Neutrophil (primary cell): ENCODE measurements around the gene INS.
"Not testable (repeated sequence)": the region's sequence is repeated elsewhere in the genome, so short reads cannot be mapped to it uniquely, and the experiment has no call there.

ENCODE experiments used
- H3K27ac ChIP-seq: fragments of 200-600 bp; sonication (generic); 2 replicates; pipeline ENCODE4 v1.5.1; 2016; ENCODE audit warnings: mild to moderate bottlenecking, moderate library complexity
- H3K27me3 ChIP-seq: fragments of 200-600 bp; sonication (generic); 2 replicates; pipeline ENCODE4 v1.6.0; 2016; ENCODE audit warnings: mild to moderate bottlenecking
- H3K36me3 ChIP-seq: fragments of 200-600 bp; sonication (generic); 2 replicates; pipeline ENCODE4 v1.5.1; 2017
- H3K4me1 ChIP-seq, 2 experiments: fragments of 200-600 bp in 1 of 2; sonication (generic) in 1 of 2; 1 replicate in 1 of 2; 2 replicates in 1 of 2; pipeline versions ENCODE4 v1.5.1 to v1.6.1; 2013 to 2016; ENCODE audit warnings: low read depth in 1 of 2, low read length in 1 of 2, mild to moderate bottlenecking in 1 of 2, moderate library complexity in 1 of 2; ENCODE audit not compliant: control insufficient read depth in 1 of 2, insufficient read depth in 1 of 2
- H3K4me3 ChIP-seq, 2 experiments: fragments of 200-600 bp in 1 of 2; sonication (generic) in 1 of 2; 1 replicate in 1 of 2; 2 replicates in 1 of 2; pipeline ENCODE4 v1.5.1; 2013 to 2016; ENCODE audit warnings: low read depth in 1 of 2, low read length in 1 of 2, mild to moderate bottlenecking in 1 of 2, moderate library complexity in 1 of 2
- H3K9me3 ChIP-seq: fragments of 200-600 bp; sonication (generic); 2 replicates; pipeline ENCODE4 v1.5.1; 2016
- TF ChIP-seq, protein P1 (sequence below): fragments of 200-600 bp; sonication (generic); IDR thresholded peaks from 2 replicates; pipeline ENCODE4 v1.5.1; 2016; ENCODE audit warnings: antibody characterized with exemption

The INS gene

DNA sequence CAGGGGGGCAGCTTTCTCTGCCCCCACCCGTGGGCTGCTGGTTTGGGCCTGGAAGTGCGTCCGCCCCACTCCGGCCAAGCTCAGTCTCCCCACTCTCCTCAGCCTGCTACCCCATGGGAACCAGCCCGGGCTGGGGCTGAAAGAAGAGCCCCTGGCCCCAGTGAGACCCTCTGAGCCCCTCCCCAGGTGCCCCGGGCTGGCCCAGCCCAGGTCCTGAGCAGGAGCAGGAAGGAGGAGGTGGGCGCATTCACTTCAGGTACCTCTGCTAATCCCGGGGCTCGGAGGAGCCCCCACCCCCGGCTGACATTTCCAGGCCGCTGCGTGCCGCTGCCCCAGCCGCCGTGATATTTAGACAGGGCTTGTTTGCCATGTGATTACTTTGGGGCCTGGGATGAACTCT lies 19.3 kb upstream of the INS start:
- TF ChIP-seq, protein P1, sequence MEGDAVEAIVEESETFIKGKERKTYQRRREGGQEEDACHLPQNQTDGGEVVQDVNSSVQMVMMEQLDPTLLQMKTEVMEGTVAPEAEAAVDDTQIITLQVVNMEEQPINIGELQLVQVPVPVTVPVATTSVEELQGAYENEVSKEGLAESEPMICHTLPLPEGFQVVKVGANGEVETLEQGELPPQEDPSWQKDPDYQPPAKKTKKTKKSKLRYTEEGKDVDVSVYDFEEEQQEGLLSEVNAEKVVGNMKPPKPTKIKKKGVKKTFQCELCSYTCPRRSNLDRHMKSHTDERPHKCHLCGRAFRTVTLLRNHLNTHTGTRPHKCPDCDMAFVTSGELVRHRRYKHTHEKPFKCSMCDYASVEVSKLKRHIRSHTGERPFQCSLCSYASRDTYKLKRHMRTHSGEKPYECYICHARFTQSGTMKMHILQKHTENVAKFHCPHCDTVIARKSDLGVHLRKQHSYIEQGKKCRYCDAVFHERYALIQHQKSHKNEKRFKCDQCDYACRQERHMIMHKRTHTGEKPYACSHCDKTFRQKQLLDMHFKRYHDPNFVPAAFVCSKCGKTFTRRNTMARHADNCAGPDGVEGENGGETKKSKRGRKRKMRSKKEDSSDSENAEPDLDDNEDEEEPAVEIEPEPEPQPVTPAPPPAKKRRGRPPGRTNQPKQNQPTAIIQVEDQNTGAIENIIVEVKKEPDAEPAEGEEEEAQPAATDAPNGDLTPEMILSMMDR, result no peak
- Histone ChIP-seq H3K4me3 (no peak overlapping the region), H3K4me1 (no peaks in the 10 kb centered on the region), H3K27me3 (peaks cover 15% of the 10 kb centered on the region), H3K36me3 (no peaks in the 10 kb centered on the region), H3K27ac (no peak overlapping the region), H3K9me3 (no peaks in the 10 kb centered on the region)

DNA sequence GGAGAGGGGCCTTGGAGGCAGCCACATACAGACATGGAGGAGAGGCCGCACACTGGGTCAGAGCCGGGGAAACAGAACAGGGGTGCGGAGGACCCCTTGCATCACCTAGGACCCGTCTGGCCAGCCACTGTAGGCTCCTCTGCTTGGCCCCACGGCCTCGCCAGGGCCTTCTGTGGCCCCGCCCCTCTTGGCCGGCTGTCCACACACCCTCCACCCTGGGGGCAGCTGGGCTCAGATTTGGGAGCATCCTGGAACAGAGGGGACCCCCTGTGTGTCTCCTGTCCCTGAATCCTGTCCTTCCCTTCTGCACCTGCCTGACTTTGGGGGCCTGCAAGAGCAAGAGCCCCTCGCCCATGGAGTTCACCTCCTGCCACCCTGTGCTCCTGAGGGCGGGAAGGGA lies 18.5 kb upstream of the INS start:
- Histone ChIP-seq H3K27me3 (peaks cover 6% of the 10 kb centered on the region), H3K9me3 (no peaks in the 10 kb centered on the region), H3K36me3 (no peaks in the 10 kb centered on the region), H3K4me3 (no peak overlapping the region), H3K27ac (no peak overlapping the region), H3K4me1 (no peaks in the 10 kb centered on the region)
- TF ChIP-seq, protein P1, result no peak

DNA sequence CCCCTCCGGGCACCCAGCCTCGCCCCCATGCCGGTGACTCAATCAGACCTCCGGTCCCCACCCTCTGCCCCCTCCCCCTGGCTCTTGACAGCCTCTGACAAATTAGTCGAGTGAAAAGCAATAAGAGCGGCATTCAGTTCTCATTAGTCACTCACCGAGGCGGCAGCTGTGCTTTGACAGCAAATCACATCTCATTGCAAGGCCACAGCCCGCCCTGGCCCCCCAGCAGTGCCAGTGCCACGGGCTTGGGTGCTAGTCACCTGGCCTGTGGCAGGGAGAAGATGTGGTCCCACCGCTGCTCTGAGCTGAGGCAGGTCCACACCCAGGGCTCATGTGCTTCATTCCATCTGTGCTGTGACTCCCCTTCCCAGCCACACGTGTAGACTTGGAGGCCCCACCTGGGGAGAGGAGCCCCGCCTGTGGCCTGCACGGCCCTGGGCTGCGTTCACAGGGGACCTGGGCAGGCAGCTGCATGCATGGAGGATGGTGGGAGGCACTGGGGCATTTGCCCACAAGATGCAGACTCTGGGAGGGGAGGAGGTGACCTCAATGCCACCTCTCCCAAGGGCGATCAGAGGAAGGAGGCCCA lies 18.0 kb upstream of the INS start:
- Histone ChIP-seq H3K36me3 (no peaks in the 10 kb centered on the region), H3K4me1 (no peaks in the 10 kb centered on the region), H3K27me3 (peaks cover 1% of the 10 kb centered on the region), H3K9me3 (no peaks in the 10 kb centered on the region), H3K4me3 (no peak overlapping the region), H3K27ac (no peak overlapping the region)
- TF ChIP-seq, protein P1, result no peak

DNA sequence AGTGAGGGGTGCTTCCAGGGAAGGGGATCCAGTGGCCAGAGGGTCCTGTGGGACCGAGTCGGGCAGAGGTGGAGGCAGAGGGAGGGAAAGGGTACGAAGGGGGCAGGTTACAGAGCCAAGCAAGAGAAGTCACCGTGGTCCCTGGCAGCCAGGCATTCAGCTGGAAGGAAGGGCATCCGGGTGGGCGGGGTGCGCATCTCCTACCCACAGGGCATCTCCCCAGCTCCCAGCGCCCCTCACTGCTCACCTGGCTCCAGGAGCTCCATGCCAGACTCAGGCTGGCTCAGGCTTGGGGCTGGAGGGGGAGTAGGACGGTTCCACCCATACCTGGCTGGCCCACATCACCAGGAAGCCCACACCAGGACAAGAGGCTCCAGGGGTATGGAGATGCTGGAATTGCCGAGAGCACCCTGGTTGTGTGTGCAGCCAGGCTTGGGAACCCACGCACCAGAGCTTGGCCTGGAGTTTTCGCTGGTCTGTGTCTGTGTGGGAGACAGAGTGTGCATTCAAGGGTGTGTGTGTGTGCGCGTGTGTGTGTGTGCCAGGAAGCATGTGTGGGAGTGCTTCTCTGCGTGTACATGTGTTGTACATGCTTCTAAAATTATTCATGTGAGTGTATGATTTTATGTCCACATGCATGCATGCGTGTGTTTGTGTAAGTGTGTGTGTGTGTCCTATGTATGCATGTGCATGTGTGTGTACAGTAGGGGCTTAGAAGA lies 17.2 kb upstream of the INS start:
- not testable (repeated sequence) for H3K9me3 ChIP-seq, H3K27ac ChIP-seq, H3K36me3 ChIP-seq, H3K4me1 ChIP-seq, H3K27me3 ChIP-seq, H3K4me3 ChIP-seq

DNA sequence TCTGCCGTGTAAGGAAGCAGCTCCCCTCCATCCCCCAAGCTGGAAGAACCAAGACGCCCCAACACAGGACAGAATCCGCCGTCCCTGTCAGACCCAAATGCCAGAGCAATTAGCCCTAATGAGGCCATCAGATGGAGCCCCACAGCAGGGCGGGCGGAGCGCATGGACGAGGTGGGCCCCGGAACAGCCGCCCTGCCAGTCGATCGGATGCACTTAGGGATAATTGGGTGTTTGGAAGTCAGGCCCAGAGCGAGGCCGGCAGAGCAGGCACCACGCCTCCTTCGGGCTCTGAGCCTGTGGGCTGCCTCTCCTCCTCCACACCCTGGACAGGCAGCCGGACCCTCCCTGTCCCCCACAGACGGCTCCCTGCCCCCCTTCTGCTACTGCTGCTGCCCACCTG lies 16.1 kb upstream of the INS start:
- TF ChIP-seq, protein P1, result no peak
- no peaks in the 10 kb centered on the region for H3K27me3 ChIP-seq
- H3K9me3 ChIP-seq, result no peaks in the 10 kb centered on the region
- H3K36me3 ChIP-seq, result no peaks in the 10 kb centered on the region
- no peaks in the 10 kb centered on the region for H3K4me1 ChIP-seq
- H3K4me3 ChIP-seq, result no peak overlapping the region
- H3K27ac ChIP-seq, result no peak overlapping the region

DNA sequence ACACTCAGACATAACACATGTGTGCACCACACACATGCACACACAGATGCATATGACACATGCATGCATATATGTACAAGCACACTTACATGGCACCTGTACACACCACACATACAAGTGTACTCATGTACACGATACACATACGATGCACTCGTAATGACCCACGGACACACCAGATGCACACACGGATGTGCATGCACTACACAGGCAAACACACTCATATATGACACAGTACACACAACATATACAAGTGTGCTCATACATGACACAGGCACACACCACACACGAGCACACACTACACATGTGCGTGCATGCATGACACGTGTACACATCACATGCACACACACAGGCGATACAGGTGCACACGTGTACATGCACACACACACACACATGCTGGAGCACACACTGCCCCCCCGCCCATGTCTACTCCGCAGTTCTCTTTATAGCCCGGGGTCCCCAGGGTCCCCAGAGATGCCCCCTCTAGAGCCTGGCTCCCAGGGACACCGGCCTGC lies 15.4 kb upstream of the INS start:
- no peaks in the 10 kb centered on the region for H3K36me3 ChIP-seq
- H3K27me3 ChIP-seq, result no peaks in the 10 kb centered on the region
- no peaks in the 10 kb centered on the region for H3K9me3 ChIP-seq
- H3K4me1 ChIP-seq, result no peaks in the 10 kb centered on the region
- H3K4me3 ChIP-seq, result no peak overlapping the region
- TF ChIP-seq, protein P1, result no peak
- no peak overlapping the region for H3K27ac ChIP-seq
